HG02623 (cell line): ENCODE results near the gene THUMPD3.

Experiments used
- ATAC-seq: cut with Tn5 transposase; IDR thresholded peaks from one replicate; pipeline ENCODE4 v1.9.1; 2021; ENCODE audit warnings: moderate library complexity; ENCODE audit not compliant: unreplicated experiment

THUMPD3 gene

GRCh38 chr3:9415485-9416138 is 52.8 kb downstream of the THUMPD3 start:
- ATAC-seq: no peak

DNA sequence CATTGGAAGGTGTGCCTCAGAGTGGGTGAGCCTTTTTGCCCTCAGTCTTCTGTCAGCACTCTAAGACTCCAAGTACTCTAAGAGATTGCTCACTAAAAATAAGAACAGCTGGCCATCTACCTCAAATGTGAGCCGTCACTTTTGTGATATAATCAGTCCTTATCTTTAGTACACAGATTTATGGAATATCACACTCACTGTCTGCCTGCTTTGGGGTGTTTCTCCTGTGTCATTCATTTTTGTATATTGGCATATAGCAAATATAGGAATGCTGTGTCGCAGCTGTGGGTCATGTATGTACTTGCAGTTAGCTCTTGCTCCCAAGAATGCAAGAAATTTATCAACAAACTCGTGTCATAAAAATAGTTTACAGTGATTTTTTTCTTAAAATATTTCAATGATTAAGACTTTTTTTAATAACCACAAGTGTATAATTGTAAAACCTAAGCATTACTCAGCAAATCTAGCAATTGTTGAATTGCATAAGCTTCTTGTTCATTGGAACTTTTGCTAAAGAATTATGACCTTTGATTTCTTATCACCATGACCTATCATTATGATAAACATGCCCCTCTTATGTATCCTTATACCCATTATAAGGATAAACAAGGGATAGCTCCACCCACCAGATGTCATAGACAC is 53.4 kb downstream of the THUMPD3 start:
- ATAC-seq: no peak

DNA sequence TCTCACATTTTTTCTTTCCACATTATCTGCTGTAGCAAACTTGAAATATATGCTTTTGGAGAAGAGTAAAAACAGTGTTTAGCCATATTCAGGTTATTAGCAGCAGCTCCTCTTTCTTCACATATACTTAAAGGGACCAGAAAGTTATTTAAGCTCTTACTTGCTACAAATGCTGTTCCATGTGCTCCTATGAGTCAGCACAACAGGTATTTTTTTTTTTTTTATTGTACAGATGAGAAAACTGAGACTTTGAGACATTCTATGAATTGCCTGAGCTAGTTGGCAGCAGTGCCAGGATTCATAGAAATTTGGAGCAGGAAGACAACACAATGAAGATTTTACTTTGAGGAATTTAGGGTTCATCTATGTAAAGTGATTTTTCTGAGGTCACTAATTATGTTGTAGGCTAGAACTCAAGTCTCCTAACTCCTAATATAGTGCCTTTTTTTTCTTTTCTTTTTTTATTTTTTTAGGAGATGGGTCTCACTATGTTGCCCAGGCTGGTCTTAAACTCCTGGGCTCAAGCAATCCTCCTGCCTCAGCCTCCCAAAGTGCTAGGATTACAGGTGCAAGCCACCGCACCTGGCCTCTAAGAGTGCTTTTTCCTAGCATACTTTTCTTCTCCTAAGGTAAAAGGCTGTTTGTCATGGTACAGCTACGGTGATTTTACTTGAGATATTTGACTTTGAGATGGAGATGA is 58.1 kb downstream of the THUMPD3 start:
- ATAC-seq: no peak

DNA sequence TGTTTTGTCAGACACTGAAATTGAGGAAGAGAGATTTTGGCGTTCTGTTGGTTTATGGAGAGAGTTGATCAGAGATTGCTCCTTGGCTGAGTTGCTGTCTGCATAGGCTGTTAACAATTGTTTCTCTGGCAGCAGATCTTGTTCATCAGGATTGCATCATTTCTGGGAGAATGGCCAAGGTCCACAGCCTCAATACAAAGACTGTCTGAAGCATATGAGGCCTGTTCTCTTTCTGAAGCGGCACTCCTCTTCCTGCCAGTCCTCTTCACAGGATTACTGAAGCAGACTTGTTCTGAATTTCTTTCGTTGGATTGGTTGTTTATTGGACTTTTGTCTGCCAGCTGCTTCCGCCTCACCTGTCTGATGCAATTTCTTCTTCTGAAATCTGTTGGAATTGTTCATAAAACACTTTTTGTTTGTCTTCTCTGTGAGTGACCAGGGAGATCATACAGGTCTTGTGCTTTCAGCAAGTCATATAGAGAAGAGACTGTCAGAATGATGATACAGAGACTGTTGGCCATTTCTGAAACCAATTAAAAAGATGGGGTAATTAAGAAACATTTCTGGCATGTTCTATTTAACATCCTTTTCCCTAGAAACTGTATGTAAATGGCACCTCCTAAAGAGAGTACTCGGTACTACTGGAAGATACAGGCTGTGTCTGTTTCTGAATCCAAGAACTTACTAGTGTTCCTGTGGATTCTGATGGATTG is 60.0 kb downstream of the THUMPD3 start:
- ATAC-seq: no peak

DNA sequence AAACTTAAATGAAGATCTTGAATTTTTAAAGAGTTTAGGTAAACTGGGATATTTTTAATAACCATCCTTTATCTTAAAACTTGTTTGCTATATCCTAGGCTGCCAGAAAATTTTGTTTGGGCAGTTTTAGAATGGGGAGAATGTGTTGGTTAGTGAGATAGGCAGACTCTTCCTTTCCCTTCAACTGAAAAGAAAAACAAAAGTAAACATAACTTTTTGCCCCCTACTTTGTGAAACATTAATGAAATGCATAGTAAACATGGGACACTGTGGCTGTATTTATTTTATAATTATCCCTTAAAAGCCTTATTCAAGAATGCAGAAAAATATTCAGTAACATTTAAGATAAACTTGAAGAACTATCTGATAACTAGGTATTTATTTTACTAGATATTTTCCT is 65.6 kb downstream of the THUMPD3 start:
- no peak for ATAC-seq

GRCh38 chr3:9430733-9431132 is 67.9 kb downstream of the THUMPD3 start:
- no peak for ATAC-seq

GRCh38 chr3:9433627-9434521 is 71.0 kb downstream of the THUMPD3 start:
- no peak for ATAC-seq

GRCh38 chr3:9435316-9435715 is 72.5 kb downstream of the THUMPD3 start:
- ATAC-seq: no peak
